PC-9 (cell line): Measurements from ENCODE around the gene PPFIA4.

Source experiments
- EZH2 ChIP-seq: fragments of 200-600 bp; sonication (generic); IDR thresholded peaks from 2 replicates; pipeline ENCODE4 v1.8.0; 2017; ENCODE audit warnings: antibody characterized with exemption, low read depth
- TF ChIP-seq, protein P1 (sequence below): fragments of 200-600 bp; sonication (generic); conservative IDR thresholded peaks from 2 replicates; pipeline ENCODE4 v1.6.1; 2017; ENCODE audit warnings: mixed run types, antibody characterized with exemption, mild to moderate bottlenecking, moderate library complexity

DNA sequence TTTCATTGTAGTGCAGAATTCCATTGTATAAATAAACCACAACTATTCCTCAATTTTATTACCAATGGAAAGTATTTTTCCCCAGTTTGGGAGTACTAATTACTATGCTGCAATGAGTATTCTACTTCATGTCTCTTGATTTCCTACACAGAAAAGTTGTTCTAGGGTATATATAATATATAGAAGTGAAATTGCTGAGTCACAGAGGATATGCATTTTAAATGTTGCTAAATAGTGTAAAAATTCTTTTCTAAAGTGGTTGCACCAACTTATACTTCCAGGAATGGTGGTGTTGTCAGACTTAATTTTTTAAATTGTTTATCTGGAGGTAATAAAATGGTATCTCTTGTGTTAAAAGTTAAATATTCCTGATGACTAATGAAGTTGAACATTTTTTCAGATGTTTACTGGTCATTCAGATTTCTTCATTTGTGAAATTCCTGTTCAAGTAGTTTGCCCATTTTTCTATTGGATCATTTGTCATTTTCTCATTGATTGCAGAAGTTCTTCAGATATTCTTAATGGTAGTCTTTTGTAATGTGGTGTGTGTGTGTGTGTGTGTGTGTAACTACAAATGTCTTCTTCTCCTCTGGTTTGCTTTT lies 78.6 kb downstream of the PPFIA4 start:
- TF ChIP-seq, protein P1, sequence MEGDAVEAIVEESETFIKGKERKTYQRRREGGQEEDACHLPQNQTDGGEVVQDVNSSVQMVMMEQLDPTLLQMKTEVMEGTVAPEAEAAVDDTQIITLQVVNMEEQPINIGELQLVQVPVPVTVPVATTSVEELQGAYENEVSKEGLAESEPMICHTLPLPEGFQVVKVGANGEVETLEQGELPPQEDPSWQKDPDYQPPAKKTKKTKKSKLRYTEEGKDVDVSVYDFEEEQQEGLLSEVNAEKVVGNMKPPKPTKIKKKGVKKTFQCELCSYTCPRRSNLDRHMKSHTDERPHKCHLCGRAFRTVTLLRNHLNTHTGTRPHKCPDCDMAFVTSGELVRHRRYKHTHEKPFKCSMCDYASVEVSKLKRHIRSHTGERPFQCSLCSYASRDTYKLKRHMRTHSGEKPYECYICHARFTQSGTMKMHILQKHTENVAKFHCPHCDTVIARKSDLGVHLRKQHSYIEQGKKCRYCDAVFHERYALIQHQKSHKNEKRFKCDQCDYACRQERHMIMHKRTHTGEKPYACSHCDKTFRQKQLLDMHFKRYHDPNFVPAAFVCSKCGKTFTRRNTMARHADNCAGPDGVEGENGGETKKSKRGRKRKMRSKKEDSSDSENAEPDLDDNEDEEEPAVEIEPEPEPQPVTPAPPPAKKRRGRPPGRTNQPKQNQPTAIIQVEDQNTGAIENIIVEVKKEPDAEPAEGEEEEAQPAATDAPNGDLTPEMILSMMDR = no peak
- TF ChIP-seq EZH2 = no peak
